Activated CD4-positive, alpha-beta T cell treated with anti-CD3 and anti-CD28 coated beads for 24 hours (primary cell): Measurements from ENCODE around the gene CTSL.

ENCODE experiments used
- DNase-seq, 2 donors: peaks; one replicate each; pipeline ENCODE4 v3.0.0-alpha.2; 2020; ENCODE audit warnings: low read depth in 2 of 2

Gene CTSL

GRCh38 chr9:87725900-87726709 lies at the start of gene CTSL:
Gene CTSL, plus strand, starts transcription at chr9:87726119. Its CDS starts 1,485 bp downstream, at chr9:87727604.
- DNase-seq, result peak; percentile 26 to 43

- DNase-seq, result no peak
Measured at GRCh38 chr9:87676976-87677775, 48.7 kb upstream of the CTSL start.

- no peak for DNase-seq
Measured at GRCh38 chr9:87677776-87678587, 47.9 kb upstream of the CTSL start.

GRCh38 chr9:87678650-87679355 lies 47.1 kb upstream of the CTSL start:
- DNase-seq, result peak in 1 of 2 donors; percentile 15

- DNase-seq, result no peak
Measured at GRCh38 chr9:87681271-87682061, 44.5 kb upstream of the CTSL start.

- no peak for DNase-seq
Measured at GRCh38 chr9:87682085-87682484, 43.8 kb upstream of the CTSL start.

- DNase-seq, result no peak
Measured at GRCh38 chr9:87682618-87683017, 43.3 kb upstream of the CTSL start.

GRCh38 chr9:87683751-87684626 lies 41.9 kb upstream of the CTSL start:
- DNase-seq, result no peak

- no peak for DNase-seq
Measured at GRCh38 chr9:87684627-87685219, 41.2 kb upstream of the CTSL start.

- no peak for DNase-seq
Measured at GRCh38 chr9:87685441-87685840, 40.5 kb upstream of the CTSL start.

- DNase-seq, result no peak
Measured at GRCh38 chr9:87685871-87686519, 39.9 kb upstream of the CTSL start.

- DNase-seq, result no peak
Measured at GRCh38 chr9:87686520-87687090, 39.3 kb upstream of the CTSL start.

GRCh38 chr9:87687207-87687606 lies 38.7 kb upstream of the CTSL start:
- no peak for DNase-seq

- no peak for DNase-seq
Measured at GRCh38 chr9:87694236-87694755, 31.6 kb upstream of the CTSL start.

GRCh38 chr9:87695523-87695922 lies 30.4 kb upstream of the CTSL start:
- DNase-seq, result no peak

- DNase-seq, result no peak
Measured at GRCh38 chr9:87696641-87697040, 29.3 kb upstream of the CTSL start.

GRCh38 chr9:87698069-87698809 lies 27.7 kb upstream of the CTSL start:
- DNase-seq, result no peak
